ENCODE results near the gene OR51L1.

GRCh38 chr11:5004424-5005274 lies 10.0 kb downstream of the OR51L1 start:
- TF ChIP-seq SIN3A (IDR thresholded peaks at IDR 0.05; ENCODE audit: borderline replicate concordance, insufficient read depth, low read depth, low read length) (no peak), CTCF (IDR thresholded peaks at IDR 0.05) (peak; percentile 81), REST (IDR thresholded peaks at IDR 0.05; ENCODE audit: insufficient read depth in 1 of 2, low read depth in 2 of 2, low read length in 1 of 2) (no peak), POLR2AphosphoS5 (IDR thresholded peaks at IDR 0.05; ENCODE audit: low read depth, low read length) (no peak)

All from Panc1 (cell line).